GM15510 (cell line): Measurements from ENCODE around the gene SLC45A3.

Experiments
- POLR2A ChIP-seq: IDR thresholded peaks from 3 replicates; pipeline ENCODE4 v1.6.1; 2011; ENCODE audit warnings: borderline replicate concordance; ENCODE audit not compliant: insufficient read length; ENCODE audit errors: extremely low read depth

SLC45A3 gene

DNA sequence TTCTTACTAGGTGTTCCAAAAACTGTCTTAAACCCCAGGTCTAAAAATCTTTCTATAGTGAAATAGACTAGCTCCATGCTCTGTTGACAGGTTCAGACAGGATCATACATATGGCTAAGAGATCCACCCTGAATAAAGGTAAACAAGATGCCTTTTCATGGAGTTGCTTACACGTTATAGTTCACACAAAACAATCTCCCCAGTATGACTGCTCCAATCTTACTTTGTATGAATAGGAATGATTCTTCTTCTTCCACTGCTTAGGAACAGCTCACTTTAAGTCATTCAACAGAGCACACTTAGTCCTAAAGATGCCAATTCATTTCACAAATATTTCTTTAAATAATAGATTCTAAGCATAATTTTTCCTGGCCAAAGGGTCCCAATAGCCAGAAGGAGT lies 64.5 kb downstream of the SLC45A3 start:
- no peak for TF ChIP-seq POLR2A

DNA sequence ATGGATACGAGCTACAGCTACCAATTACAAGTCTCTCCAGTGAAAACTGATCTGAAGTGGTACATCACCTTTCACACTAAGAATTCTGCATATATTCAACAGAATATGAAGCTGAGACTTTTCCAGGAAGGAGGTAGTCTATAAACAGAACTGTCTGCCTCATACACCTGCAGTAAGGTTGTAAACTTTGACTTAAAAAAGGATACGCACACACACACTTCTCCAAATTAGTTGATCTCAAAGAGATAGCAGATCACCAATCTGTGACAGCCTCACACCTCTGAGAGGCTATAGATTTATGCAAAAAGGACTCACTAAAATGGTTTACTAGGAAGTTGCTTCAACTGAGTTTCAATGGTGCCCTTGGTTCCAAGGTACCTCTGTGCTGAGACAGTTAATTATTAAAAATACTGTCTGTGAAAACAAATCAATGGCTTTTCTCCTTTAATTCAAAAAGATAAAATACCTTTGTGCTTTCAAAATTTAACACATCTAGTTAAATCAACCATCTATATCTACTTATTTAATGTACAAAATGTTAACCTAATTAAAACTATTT lies 66.4 kb downstream of the SLC45A3 start:
- no peak for TF ChIP-seq POLR2A

DNA sequence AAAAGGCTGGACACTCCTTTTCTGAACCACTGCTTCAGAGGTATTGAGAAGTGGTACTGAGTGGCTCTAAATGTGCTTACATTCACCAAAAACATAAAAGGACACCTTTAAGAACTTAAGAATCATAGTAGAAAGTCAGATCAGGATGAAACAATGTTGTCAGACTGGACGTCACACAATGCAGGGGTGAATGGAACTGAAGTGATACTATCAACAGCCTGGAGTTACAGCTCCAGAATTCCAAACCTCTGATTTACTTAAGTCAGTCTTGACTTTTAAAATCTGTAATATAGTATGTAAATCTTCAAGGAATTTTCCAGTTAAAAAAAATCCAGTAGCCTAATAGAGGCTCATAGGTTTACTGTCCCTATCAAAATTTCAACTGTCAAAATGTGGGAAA lies 67.8 kb downstream of the SLC45A3 start:
- TF ChIP-seq POLR2A: no peak

DNA sequence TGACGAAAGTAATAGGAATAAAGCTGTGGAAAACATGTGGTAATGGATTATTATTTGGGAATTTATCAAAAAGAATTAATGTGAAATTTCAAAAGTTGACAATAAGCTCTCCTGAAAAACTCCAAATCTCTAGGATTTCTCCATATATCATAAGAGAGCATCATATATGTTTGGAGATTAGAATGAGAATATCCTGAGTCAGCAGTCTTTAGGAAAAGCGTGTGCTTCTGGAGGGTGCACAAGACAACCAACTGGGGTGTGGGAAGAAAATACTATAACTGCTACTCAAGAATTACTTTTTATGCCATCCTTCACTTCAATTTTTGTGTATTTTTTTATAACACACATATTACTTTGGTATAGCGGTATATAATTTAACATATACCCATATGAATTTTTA lies 68.2 kb downstream of the SLC45A3 start:
- no peak for TF ChIP-seq POLR2A

DNA sequence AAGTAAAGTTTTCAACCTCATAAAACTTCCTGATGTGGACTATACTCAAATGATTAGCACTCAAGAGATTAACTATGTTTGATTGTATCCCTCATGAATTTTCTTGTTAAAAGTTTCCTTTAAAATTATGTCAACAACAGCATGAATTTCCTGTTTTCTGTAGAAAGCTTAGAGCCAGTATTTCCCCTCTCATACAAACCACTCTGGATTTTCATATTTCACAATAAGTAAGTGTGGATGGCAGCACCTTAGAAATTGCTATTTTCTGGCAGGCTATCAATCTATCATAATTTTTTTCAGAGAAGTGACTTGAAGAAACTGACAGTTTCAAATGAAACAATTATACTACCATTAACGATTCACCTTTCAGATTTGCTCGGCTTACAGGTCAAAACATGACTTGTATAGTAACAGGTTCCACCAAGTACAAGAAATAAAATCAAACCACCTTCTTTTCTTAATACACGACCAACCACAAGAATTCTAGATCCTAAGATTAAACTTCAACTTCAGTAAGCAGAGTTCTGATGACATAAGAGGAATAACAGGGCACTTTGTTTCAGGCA lies 69.3 kb downstream of the SLC45A3 start:
- no peak for TF ChIP-seq POLR2A

DNA sequence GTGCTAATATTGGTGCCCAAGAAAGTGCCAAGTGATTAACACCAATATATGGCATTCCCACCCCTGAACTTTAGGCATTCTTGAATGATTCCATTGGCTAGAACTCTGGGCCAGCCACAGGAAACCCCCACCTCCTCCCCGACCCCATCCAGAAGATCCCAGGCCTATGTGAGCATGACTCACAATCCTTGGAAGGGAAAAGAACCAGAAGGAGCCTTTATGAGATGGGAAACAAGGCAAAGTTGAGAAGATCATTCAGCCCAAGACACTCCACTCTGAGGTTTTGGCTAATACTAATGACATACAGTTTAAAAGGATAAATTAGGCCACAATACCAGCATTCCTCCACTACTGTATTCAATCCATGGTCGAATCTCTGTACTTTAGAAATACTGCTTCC lies 70.3 kb downstream of the SLC45A3 start:
- no peak for TF ChIP-seq POLR2A
